Prostate gland (tissue), 2 donors: Measurements from ENCODE around the gene RASAL2. TPM values are rescaled to one million over a fixed set of nuclear protein-coding genes. Genes with fewer than 3 reads are reported as not detected.

Source experiments
- DNase-seq: peaks from one replicate; pipeline ENCODE4 v3.0.0-alpha.2; 2019; ENCODE audit warnings: low spot score
- H3K27ac ChIP-seq, 2 donors: fragments of 200-600 bp; sonication (generic); 2 replicates each; pipeline ENCODE4 v1.5.1; 2017 to 2019
- H3K27me3 ChIP-seq: fragments of 200-600 bp; sonication (generic); replicated peaks from 2 replicates; pipeline ENCODE4 v1.5.1; 2019; ENCODE audit not compliant: insufficient read depth
- H3K36me3 ChIP-seq, 2 donors: fragments of 200-600 bp; sonication (generic); 1 replicate in 1 of 2; 2 replicates in 1 of 2; pipeline versions ENCODE4 v1.5.1 to v1.8.1; 2017 to 2019
- H3K4me1 ChIP-seq: fragments of 200-600 bp; sonication (generic); replicated peaks from 2 replicates; pipeline ENCODE4 v1.5.1; 2019
- H3K4me3 ChIP-seq, 2 donors: fragments of 200-600 bp; sonication (generic); 2 replicates each; pipeline ENCODE4 v1.5.1; 2017 to 2019
- H3K9me3 ChIP-seq: fragments of 200-600 bp; sonication (generic); 2 replicates; pipeline ENCODE4 v1.5.1; 2017
- POLR2A ChIP-seq: fragments of 450-650 bp; IDR thresholded peaks from one replicate; pipeline ENCODE4 v1.6.1; 2016; ENCODE audit warnings: antibody characterized with exemption, mild to moderate bottlenecking
- POLR2AphosphoS5 ChIP-seq: sonication (generic); formaldehyde crosslinking; IDR thresholded peaks from one replicate; pipeline ENCODE4 v1.6.1; 2017; ENCODE audit warnings: antibody characterized with exemption
- WGBS: methylation state at CpG from one replicate; pipeline ENCODE4 v1.1.5; 2018; 5-methylcytosine and 5-hydroxymethylcytosine counted together
- intact Hi-C: fragments of 100-400 bp; cut with DNase I; formaldehyde crosslinking; loops from one replicate; pipeline ENCODE4 v1.14.2; 2022
- total RNA-seq, 2 donors: library from RNA; depleted of rRNA; stranded (reverse); fragments of >200 nt; gene quantifications; one replicate each; pipeline ENCODE4 v1.1.0, GENCODE V29; 2016
- TF ChIP-seq, protein P1 (sequence below), 4 experiments: fragments of 200-600 bp in 2 of 4; fragments of 450-650 bp in 2 of 4; sonication (generic) in 2 of 4; IDR thresholded peaks; 1 replicate in 3 of 4; 2 replicates in 1 of 4; pipeline ENCODE4 v1.5.1; 2016 to 2019; ENCODE audit warnings: antibody characterized with exemption in 4 of 4, mild to moderate bottlenecking in 2 of 4, moderate library complexity in 2 of 4

The RASAL2 gene
- total RNA-seq, 2 donors from 2014 or later, result 9.2 to 36.9 TPM

DNA sequence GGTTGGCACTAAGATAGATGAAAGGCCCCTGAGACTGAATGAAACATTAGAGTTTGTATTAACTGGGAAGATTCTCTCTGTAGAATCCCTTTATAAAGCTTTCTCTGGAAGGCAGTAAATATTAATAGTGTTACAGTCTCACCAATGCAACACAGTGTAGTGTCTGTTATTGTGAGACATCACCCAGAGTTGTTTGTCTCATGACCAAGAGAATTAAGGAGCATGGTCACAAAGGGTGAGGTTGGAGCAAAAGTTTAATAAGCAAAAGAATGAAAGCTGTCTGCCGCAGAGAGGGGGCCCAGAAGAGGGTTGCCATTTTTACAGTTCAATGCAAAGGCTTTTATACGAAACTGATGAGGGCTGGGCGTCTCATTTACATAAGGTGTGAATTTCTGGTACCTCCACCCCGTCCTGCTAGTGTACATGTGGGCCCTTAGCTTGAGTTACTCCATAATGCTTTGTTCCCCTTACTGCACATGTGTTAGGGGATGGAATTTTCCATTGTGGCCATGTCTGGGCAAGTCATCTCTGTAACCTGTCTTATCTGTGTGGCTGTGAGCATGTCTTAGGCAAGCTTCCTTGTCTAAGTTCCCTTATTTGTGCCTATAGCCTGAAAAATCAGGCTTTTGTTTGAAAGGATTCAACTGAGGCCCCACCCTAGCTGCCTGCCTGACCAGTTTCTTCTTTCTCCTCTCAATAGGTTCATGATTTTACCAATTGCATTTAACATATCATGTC lies 184.1 kb downstream of the RASAL2 start:
- DNase-seq, result no peak
- no peaks in the 10 kb centered on the region for H3K4me1 ChIP-seq
- H3K36me3 ChIP-seq, result no peaks in the 10 kb centered on the region
- no peaks in the 10 kb centered on the region for H3K9me3 ChIP-seq
- TF ChIP-seq POLR2AphosphoS5 (no peak), POLR2A (no peak)
- TF ChIP-seq, protein P1, sequence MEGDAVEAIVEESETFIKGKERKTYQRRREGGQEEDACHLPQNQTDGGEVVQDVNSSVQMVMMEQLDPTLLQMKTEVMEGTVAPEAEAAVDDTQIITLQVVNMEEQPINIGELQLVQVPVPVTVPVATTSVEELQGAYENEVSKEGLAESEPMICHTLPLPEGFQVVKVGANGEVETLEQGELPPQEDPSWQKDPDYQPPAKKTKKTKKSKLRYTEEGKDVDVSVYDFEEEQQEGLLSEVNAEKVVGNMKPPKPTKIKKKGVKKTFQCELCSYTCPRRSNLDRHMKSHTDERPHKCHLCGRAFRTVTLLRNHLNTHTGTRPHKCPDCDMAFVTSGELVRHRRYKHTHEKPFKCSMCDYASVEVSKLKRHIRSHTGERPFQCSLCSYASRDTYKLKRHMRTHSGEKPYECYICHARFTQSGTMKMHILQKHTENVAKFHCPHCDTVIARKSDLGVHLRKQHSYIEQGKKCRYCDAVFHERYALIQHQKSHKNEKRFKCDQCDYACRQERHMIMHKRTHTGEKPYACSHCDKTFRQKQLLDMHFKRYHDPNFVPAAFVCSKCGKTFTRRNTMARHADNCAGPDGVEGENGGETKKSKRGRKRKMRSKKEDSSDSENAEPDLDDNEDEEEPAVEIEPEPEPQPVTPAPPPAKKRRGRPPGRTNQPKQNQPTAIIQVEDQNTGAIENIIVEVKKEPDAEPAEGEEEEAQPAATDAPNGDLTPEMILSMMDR (IDR thresholded peaks at IDR 0.05), result no peak
- H3K27ac ChIP-seq, result no peak overlapping the region
- no peak overlapping the region for H3K4me3 ChIP-seq
- H3K27me3 ChIP-seq, result no peaks in the 10 kb centered on the region
- intact Hi-C loops, result no loop called here
- 77% methylated on average over 4 of the region's 4 CpGs for WGBS

DNA sequence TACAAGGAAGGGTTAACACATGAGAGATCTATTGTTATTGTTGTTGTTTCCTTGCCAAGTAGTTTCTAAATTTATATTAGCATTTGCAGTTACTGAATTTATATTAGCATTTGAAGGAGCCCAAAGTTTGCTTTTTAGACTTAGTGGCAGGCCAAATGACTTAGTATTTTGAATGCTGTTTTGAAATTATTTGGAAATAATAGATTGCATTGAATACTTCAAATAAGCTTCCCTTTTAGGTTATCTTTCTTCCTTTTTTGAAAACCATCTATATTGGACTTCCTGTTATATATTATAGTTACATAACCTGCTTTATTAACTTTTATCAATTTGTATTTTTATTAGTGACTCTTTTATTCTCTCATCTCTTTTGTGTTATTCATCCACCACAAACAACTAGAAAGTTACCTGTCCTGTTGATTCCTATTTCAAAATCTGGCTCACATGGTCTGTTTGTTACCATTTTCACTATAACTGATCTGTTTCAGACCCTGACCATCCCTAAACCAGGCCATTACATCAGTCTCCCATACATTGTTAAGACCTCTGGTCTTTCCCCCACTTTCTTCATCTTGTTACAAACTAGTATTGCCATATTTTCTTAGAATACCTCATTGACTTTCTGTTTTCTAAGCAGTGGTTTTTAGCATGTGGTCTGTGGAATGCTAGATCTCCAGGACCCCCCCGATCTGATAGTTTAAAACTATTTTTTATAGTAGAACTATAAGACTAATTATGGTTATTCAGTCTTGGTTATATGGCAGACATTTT lies 185.2 kb downstream of the RASAL2 start:
- Histone ChIP-seq H3K27ac (no peak overlapping the region), H3K4me3 (no peak overlapping the region), H3K27me3 (no peaks in the 10 kb centered on the region), H3K9me3 (no peaks in the 10 kb centered on the region), H3K4me1 (no peaks in the 10 kb centered on the region), H3K36me3 (no peaks in the 10 kb centered on the region)
- DNase-seq, result no peak
- TF ChIP-seq, protein P1 (IDR thresholded peaks at IDR 0.05), result no peak
- TF ChIP-seq POLR2A (no peak), POLR2AphosphoS5 (no peak)
- intact Hi-C loops, result no loop called here
- 75% methylated on average over 1 of the region's 1 CpG for WGBS

DNA sequence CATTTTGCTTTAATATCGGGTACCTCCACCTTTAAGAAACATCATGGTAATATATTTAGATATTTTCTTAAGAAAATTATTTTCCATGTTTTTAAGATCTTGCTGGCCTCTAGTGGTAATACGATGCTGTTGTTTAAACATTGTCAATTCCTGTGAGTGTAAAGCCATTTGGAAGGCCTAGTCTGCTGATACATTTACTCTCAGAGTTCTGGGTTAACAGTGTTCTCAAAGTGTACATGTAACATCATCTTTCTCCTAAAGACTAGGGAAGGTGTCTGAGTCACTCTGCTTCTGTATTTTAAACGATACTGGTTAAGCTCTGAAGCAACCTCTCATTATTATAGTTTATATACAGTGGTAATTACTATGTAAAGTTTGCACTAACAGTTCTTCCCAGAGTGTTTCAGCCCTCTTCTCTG lies 189.1 kb downstream of the RASAL2 start:
- Histone ChIP-seq H3K4me1 (no peaks in the 10 kb centered on the region), H3K9me3 (no peaks in the 10 kb centered on the region), H3K36me3 (no peaks in the 10 kb centered on the region), H3K27ac (no peak overlapping the region), H3K4me3 (no peak overlapping the region), H3K27me3 (no peaks in the 10 kb centered on the region)
- intact Hi-C loops, result loop anchor here (5.0 to 10.0 kb wide), 3 partner anchors 188 to 328 kb away; partner anchors contain the start of gene RASAL2
- TF ChIP-seq, protein P1 (IDR thresholded peaks at IDR 0.05), result peak in 3 of 4 experiments; percentile 30 to 53 (median 46)
- TF ChIP-seq POLR2AphosphoS5, result no peak
- TF ChIP-seq POLR2A, result no peak
- 24% methylated on average over 3 of the region's 3 CpGs for WGBS
- DNase-seq, result no peak

DNA sequence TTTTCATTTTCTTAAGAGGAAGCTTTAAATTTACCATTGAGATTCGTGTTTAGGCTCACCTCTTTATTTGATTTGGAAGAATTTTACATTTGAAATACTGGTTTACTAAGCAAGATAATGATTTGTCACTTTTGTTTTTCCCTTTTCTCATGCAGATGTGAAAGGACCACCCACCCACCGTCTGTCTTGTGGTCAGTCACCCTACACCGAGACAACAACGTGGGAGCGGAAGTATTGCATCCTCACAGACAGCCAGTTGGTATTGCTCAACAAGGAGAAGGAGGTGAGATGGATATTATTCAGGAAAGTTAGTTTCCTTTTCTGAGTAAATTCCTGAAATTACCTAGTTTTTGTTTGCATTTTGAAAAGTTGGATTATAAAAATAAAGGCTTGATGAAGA lies 189.5 kb downstream of the RASAL2 start:
- Histone ChIP-seq H3K9me3 (no peaks in the 10 kb centered on the region), H3K27ac (no peak overlapping the region), H3K27me3 (no peaks in the 10 kb centered on the region), H3K4me3 (no peak overlapping the region), H3K36me3 (no peaks in the 10 kb centered on the region), H3K4me1 (no peaks in the 10 kb centered on the region)
- WGBS, result 69% methylated on average over 5 of the region's 5 CpGs
- no peak for DNase-seq
- intact Hi-C loops, result loop anchor here (5.0 to 10.0 kb wide), 3 partner anchors 189 to 329 kb away; partner anchors contain the start of gene RASAL2
- TF ChIP-seq, protein P1 (IDR thresholded peaks at IDR 0.05), result no peak
- TF ChIP-seq POLR2A (no peak), POLR2AphosphoS5 (no peak)
